H1 (cell line): ENCODE data around the gene UBE2Q2. TPM values are rescaled to one million over a fixed set of nuclear protein-coding genes. Genes with fewer than 3 reads are reported as not detected.

ENCODE experiments used
- BCL11A ChIP-seq, 2 experiments: IDR thresholded peaks; one replicate each; pipeline ENCODE4 v1.6.1; 2011; ENCODE audit warnings: low read depth in 2 of 2, low read length in 2 of 2, mild to moderate bottlenecking in 2 of 2
- KDM4A ChIP-seq: IDR thresholded peaks from one replicate; pipeline ENCODE4 v1.7.1; 2012; ENCODE audit warnings: low read depth, mild to moderate bottlenecking, moderate library complexity, low read length, inconsistent platforms; ENCODE audit not compliant: severe bottlenecking
- polyA plus RNA-seq, 7 experiments: library from polyadenylated mRNA; depleted of rRNA in 3 of 7; stranded (reverse) in 5 of 7; unstranded in 2 of 7; fragments of >200 nt in 5 of 7; fragments of 200-250 nt in 2 of 7; gene quantifications; 1 replicate in 5 of 7; 2 replicates in 1 of 7; 4 replicates in 1 of 7; pipeline versions ENCODE4 v1.2.1 to v1.2.3, GENCODE V29; 2011 to 2013; ENCODE audit warnings: missing spikeins in 2 of 7, mixed read lengths in 2 of 7
- total RNA-seq: library from RNA; stranded (reverse); fragmentation: NEBNext Ultra II Directional; extraction: Animal tissue kit (Norgen Biotek cat#: 25700); gene quantifications from 2 replicates; pipeline ENCODE4 v1.2.1, GENCODE V29; 2021

Gene UBE2Q2
- total and polyA plus RNA-seq, 2 of the 8 experiments (the other 6 are each of a cell fraction or from before 2014, with no cell fraction given) = 10.1 to 22.7 TPM

GRCh38 chr15:75842722-75843677 is at the start of gene UBE2Q2 (continued):
- TF ChIP-seq KDM4A = peak; percentile 89
- TF ChIP-seq BCL11A (IDR thresholded peaks at IDR 0.05; ENCODE audit: low read depth in 2 of 2, low read length in 2 of 2) = no peak
